ENCODE data around the gene FCRLA.
"Not testable (repeated sequence)": the region's sequence is repeated elsewhere in the genome, so short reads cannot be mapped to it uniquely, and the experiment has no call there.

The FCRLA gene

GRCh38 chr1:161707503-161707902 lies 474 bp downstream of the FCRLA start:
- DNase-seq: no peak

GRCh38 chr1:161709373-161709772 lies 2.3 kb downstream of the FCRLA start:
- no peak for DNase-seq

GRCh38 chr1:161710560-161710959 lies 3.5 kb downstream of the FCRLA start:
- no peak for DNase-seq

GRCh38 chr1:161718559-161719324 lies 11.7 kb downstream of the FCRLA start:
- DNase-seq: no peak

GRCh38 chr1:161719325-161719611 lies 12.2 kb downstream of the FCRLA start:
- no peak for DNase-seq

GRCh38 chr1:161720422-161720821 lies 13.4 kb downstream of the FCRLA start:
- DNase-seq: no peak

GRCh38 chr1:161720956-161721737 lies 14.1 kb downstream of the FCRLA start, which contains the start of gene FCRLB:
Gene FCRLB, plus strand, starts transcription at chr1:161721544. Its CDS starts 1,129 bp downstream, at chr1:161722673.
- no peak for DNase-seq

GRCh38 chr1:161721738-161722343 lies 14.8 kb downstream of the FCRLA start:
- no peak for DNase-seq

GRCh38 chr1:161722406-161722805 lies 15.4 kb downstream of the FCRLA start:
- no peak for DNase-seq

GRCh38 chr1:161723459-161724141 lies 16.6 kb downstream of the FCRLA start:
- no peak for DNase-seq

GRCh38 chr1:161725258-161725907 lies 18.4 kb downstream of the FCRLA start:
- not testable (repeated sequence) for DNase-seq

GRCh38 chr1:161725908-161726472 lies 19.0 kb downstream of the FCRLA start:
- DNase-seq: peak; percentile 37

- DNase-seq: peak; percentile 56
These were observed 19.6 kb downstream of the FCRLA start for GRCh38 chr1:161726473-161727255.

GRCh38 chr1:161727256-161727924 lies 20.4 kb downstream of the FCRLA start:
- DNase-seq: peak; percentile 69

- no peak for DNase-seq
These were observed 21.6 kb downstream of the FCRLA start for GRCh38 chr1:161728376-161729226.

- no peak for DNase-seq
These were observed 23.1 kb downstream of the FCRLA start for GRCh38 chr1:161730050-161730564.

GRCh38 chr1:161731241-161731640 lies 24.2 kb downstream of the FCRLA start:
- no peak for DNase-seq

- no peak for DNase-seq
These were observed 25.1 kb downstream of the FCRLA start for GRCh38 chr1:161731981-161732718.

GRCh38 chr1:161733526-161733925 lies 26.5 kb downstream of the FCRLA start:
- DNase-seq: no peak
